Measurements from ENCODE around the gene GPR108.
"Not testable (repeated sequence)": the region's sequence is repeated elsewhere in the genome, so short reads cannot be mapped to it uniquely, and the experiment has no call there.

GPR108 gene

DNA sequence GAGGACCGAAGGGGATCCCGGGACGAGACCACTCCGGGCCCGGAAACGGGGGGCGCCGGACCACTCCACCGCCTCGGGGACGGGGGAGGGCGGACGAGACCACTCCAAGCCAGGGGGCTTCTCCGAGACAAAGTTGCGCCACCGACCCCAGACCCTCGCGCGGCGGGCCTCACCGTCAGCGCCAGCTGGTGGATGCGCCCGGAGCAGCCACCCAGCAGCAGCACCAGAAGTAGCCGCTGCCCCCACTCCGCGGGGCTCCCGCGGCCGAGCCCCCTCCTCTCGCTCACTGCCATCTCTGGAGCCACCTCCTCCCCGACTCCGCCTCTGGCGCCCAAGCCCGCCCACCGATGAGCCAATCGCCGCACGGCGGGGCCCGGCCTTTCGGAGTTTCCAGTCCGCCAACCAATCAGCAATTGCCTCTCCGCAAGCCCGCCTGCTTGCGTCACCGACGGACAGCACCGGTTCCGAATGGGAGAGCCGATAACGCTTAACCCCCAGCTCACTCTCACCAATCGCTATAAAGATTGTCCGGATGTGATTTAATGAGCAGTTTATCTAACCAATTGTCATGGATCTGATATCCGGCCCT, at the start of gene GPR108:
TSS of gene GPR108 (minus strand) at position 297 of the 589 bp plus-strand sequence. CDS start at position 293, 4 bp downstream.
- Histone ChIP-seq H3K36me3 (ENCODE audit: control insufficient read depth in 1 of 2, insufficient read depth in 2 of 2, low read length in 2 of 2) (peaks cover 6 to 17% of the 10 kb centered on the region in 2 donors), H3K27ac (ENCODE audit: low read length) (peak within 1 kb of the TSS; percentile 91), H3K4me3 (ENCODE audit: low read depth in 1 of 2, low read length in 2 of 2) (peak within 1 kb of the TSS; percentile 91 to 93), H3K27me3 (ENCODE audit: low read depth, low read length) (no peaks in the 10 kb centered on the region), H3K4me1 (ENCODE audit: control insufficient read depth in 1 of 2, insufficient read depth in 2 of 2, low read length in 2 of 2) (peaks cover 15 to 41% of the 10 kb centered on the region in 2 donors), H3K9me3 (ENCODE audit: control insufficient read depth in 1 of 2, low read length in 2 of 2) (no peaks in the 10 kb centered on the region)

DNA sequence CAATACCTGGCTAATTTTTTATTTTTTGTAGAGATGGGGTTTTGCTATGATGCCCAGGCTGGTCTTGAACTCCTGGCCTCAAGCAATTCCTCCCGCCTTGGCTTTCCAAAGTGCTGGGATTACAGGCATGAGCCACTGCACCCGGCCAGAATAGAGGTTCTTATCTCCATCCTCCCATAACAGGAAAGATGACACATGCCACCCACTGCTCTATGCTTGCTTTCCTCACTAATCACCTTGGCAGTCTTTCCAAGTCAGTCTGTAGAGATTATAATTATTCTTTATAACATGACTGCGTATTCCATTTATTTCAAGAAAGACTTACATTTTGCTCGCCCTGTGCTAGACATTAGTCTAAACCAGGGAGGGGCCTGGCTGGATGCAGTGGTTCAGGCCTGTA, 41.8 kb upstream of the GPR108 start:
- Histone ChIP-seq H3K4me1 (ENCODE audit: control insufficient read depth in 1 of 2, insufficient read depth in 2 of 2, low read length in 2 of 2) (peaks cover 0 to 6% of the 10 kb centered on the region in 2 donors), H3K27me3 (ENCODE audit: low read depth, low read length) (no peaks in the 10 kb centered on the region), H3K27ac (ENCODE audit: low read length) (no peak overlapping the region), H3K9me3 (ENCODE audit: control insufficient read depth in 1 of 2, low read length in 2 of 2) (no peaks in the 10 kb centered on the region), H3K36me3 (ENCODE audit: control insufficient read depth in 1 of 2, insufficient read depth in 2 of 2, low read length in 2 of 2) (no peaks in the 10 kb centered on the region), H3K4me3 (ENCODE audit: low read depth in 1 of 2, low read length in 2 of 2) (no peak overlapping the region)

DNA sequence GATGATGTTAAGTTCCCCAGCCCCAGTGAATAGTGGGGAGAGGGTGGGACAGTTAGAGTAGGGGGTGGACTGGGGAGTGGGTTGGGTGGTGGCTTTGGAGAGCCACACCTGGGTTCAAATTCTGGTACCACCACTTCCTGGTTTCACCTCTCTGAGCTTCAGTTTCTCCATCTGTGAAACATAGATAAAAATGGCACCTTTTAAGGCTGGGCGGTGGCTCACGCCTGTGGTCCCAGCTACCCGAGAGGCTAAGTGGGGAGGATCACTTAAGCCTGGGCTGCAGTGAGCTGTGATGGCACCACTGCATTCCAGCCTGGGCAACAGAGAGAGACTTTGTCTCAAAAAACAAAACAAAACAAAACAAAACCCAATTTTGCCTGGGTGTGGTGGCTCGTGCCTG, 41.0 kb upstream of the GPR108 start:
- no peak overlapping the region for H3K4me3 ChIP-seq (ENCODE audit: low read depth in 1 of 2, low read length in 2 of 2)
- no peaks in the 10 kb centered on the region for H3K27me3 ChIP-seq (ENCODE audit: low read depth, low read length)
- peaks cover 0 to 6% of the 10 kb centered on the region in 2 donors for H3K4me1 ChIP-seq (ENCODE audit: control insufficient read depth in 1 of 2, insufficient read depth in 2 of 2, low read length in 2 of 2)
- no peak overlapping the region for H3K27ac ChIP-seq (ENCODE audit: low read length)
- H3K9me3 ChIP-seq (ENCODE audit: control insufficient read depth in 1 of 2, low read length in 2 of 2): no peaks in the 10 kb centered on the region
- no peaks in the 10 kb centered on the region for H3K36me3 ChIP-seq (ENCODE audit: control insufficient read depth in 1 of 2, insufficient read depth in 2 of 2, low read length in 2 of 2)

DNA sequence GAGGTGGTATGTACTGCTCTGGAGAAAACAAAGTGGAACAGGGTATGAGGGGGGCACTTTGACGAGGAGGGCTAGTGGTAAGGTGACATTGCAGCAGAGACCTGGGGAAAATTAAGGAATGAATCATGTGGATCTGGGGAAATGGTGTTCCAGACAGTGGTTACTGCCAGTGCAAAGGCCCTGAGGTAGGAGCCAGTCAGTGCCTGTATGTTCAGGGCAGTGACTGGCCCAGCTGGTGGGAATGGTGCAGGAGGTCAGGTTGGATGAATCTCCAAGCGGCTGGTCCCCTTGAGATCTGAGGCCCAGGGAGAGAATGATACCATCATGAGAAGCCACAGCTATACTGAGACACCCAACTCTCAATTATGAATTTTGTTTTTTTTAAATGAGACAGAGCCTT, 40.1 kb upstream of the GPR108 start:
- H3K36me3 ChIP-seq (ENCODE audit: control insufficient read depth in 1 of 2, insufficient read depth in 2 of 2, low read length in 2 of 2): no peaks in the 10 kb centered on the region
- no peak overlapping the region for H3K4me3 ChIP-seq (ENCODE audit: low read depth in 1 of 2, low read length in 2 of 2)
- H3K27ac ChIP-seq (ENCODE audit: low read length): no peak overlapping the region
- H3K4me1 ChIP-seq (ENCODE audit: control insufficient read depth in 1 of 2, insufficient read depth in 2 of 2, low read length in 2 of 2): peaks cover 0 to 6% of the 10 kb centered on the region in 2 donors
- H3K9me3 ChIP-seq (ENCODE audit: control insufficient read depth in 1 of 2, low read length in 2 of 2): no peaks in the 10 kb centered on the region
- H3K27me3 ChIP-seq (ENCODE audit: low read depth, low read length): no peaks in the 10 kb centered on the region

DNA sequence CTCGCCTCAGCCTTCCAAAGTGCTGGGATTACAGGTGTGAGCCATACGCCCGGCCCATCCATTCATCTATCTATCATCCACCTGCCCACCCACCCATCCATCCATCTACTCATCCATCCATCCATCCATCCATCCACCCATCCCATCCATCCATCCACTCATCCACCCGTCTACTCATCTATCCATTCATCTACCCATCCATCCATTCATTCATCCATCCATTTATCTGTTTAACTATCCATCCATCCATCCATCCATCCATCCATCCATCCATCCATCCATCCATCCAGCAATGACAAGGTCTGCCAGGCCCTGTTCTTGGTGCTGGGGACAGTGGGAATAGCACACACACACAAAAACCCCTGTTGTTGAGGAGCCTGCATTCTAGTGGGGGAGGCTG, 39.6 kb upstream of the GPR108 start:
- Histone ChIP-seq H3K4me1 (ENCODE audit: control insufficient read depth in 1 of 2, insufficient read depth in 2 of 2, low read length in 2 of 2) (peaks cover 0 to 6% of the 10 kb centered on the region in 2 donors), H3K27me3 (ENCODE audit: low read depth, low read length) (no peaks in the 10 kb centered on the region), H3K27ac (ENCODE audit: low read length) (no peak overlapping the region), H3K36me3 (ENCODE audit: control insufficient read depth in 1 of 2, insufficient read depth in 2 of 2, low read length in 2 of 2) (no peaks in the 10 kb centered on the region), H3K4me3 (ENCODE audit: low read depth in 1 of 2, low read length in 2 of 2) (no peak overlapping the region), H3K9me3 (ENCODE audit: control insufficient read depth in 1 of 2, low read length in 2 of 2) (no peaks in the 10 kb centered on the region)

DNA sequence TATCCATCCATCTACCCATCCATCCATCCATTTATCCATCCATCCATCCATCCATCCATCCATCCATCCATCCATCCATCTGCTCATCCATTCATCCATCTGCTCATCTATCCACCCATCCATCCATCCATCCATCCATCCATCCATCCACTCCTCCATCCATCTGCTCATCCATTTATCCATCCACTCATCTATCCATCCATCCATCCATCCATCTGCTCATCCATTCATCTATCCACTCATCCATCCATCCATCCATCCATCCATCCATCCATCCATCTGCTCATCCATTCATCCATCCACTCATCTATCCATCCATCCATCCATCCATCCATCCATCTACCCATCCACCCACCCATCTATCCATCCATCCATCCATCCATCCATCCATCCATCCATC, 38.7 kb upstream of the GPR108 start:
- not testable (repeated sequence) for H3K27me3 ChIP-seq (ENCODE audit: low read depth, low read length); H3K36me3 ChIP-seq (ENCODE audit: control insufficient read depth in 1 of 2, insufficient read depth in 2 of 2, low read length in 2 of 2); H3K4me3 ChIP-seq (ENCODE audit: low read depth in 1 of 2, low read length in 2 of 2); H3K4me1 ChIP-seq (ENCODE audit: control insufficient read depth in 1 of 2, insufficient read depth in 2 of 2, low read length in 2 of 2); H3K9me3 ChIP-seq (ENCODE audit: control insufficient read depth in 1 of 2, low read length in 2 of 2); H3K27ac ChIP-seq (ENCODE audit: low read length)

DNA sequence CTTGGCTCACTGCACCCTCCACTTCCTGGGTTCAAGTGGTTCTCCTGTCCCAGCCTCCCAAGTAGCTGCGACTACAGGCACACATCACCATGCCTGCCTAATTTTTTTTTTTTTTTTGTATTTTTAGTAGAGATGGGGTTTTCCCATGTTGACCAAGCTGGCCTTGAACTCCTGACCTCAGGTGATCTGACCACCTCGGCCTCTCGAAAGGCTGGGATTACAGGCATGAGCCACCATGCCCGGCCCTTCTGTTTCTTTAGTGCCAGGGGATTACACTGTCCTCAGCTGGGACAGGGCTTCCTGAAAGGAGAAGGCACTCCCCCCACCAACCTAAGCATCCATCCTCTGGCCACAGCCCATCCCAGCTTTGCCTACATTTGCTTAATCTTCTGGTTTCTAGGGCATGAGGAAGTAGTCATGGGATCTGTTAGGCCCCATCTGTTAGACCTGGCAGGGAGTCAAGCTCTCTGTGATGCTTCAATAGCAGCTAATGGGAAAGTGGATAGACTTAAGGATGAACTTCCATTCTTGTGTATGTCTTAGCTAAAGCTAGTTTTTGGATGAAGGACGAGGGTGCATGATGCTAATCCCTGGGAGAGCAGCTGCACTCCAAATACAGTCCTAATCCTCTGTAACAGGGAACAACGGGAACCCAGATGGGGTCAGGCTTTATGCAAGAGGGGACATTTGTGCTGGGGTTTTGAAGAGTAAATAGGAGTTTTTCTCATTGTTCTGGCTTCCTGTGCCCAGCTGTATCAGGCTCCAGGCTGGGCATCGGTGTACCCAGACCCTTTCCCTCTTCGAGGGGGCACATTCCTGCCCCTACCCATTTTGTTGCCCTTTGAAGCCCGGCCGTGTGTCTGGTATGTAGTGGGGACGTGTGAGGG, 37.7 kb upstream of the GPR108 start:
- H3K27me3 ChIP-seq (ENCODE audit: low read depth, low read length): no peaks in the 10 kb centered on the region
- no peak overlapping the region for H3K27ac ChIP-seq (ENCODE audit: low read length)

DNA sequence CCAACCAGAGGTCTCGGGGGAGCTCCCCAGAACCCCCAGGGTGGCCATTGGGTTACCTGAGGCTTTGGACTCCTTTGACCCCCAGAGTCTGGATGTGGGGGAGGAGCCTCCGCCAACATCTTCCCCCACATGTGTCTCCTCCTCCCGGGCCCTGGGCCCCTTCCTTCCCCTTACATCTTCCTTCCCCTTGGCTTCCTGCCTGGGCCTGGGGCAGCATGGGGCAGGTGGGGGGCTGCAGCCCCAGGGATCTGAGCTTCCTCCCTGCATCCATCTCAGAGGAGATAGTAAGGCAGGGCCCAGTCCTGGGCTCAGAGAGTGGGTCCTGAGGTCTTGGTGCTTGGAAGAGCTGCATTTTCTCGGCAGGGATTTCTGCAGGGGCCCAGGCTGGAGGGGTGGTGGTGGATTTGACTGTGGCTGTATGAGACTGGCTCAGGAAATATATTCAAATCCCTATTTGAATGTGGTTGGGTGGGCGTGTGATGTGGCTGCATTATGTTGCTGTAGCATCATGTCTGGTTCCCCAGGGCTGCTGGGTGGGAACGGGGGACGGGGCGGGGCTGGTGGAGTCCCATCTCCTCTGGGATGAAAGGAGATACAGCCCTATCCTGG, 36.0 kb upstream of the GPR108 start:
- H3K4me1 ChIP-seq (ENCODE audit: control insufficient read depth in 1 of 2, insufficient read depth in 2 of 2, low read length in 2 of 2): no peaks in the 10 kb centered on the region
- peak overlapping the region; percentile 50 to 53 for H3K4me3 ChIP-seq (ENCODE audit: low read depth in 1 of 2, low read length in 2 of 2)
- no peaks in the 10 kb centered on the region for H3K36me3 ChIP-seq (ENCODE audit: control insufficient read depth in 1 of 2, insufficient read depth in 2 of 2, low read length in 2 of 2)
- no peak overlapping the region for H3K27ac ChIP-seq (ENCODE audit: low read length)
- no peaks in the 10 kb centered on the region for H3K27me3 ChIP-seq (ENCODE audit: low read depth, low read length)
- H3K9me3 ChIP-seq (ENCODE audit: control insufficient read depth in 1 of 2, low read length in 2 of 2): no peaks in the 10 kb centered on the region

More for the DNA sequence above, 37.7 kb upstream of the GPR108 start:
- H3K9me3 ChIP-seq (ENCODE audit: control insufficient read depth in 1 of 2, low read length in 2 of 2): no peaks in the 10 kb centered on the region
- no peak overlapping the region for H3K4me3 ChIP-seq (ENCODE audit: low read depth in 1 of 2, low read length in 2 of 2)
- H3K36me3 ChIP-seq (ENCODE audit: control insufficient read depth in 1 of 2, insufficient read depth in 2 of 2, low read length in 2 of 2): no peaks in the 10 kb centered on the region
- H3K4me1 ChIP-seq (ENCODE audit: control insufficient read depth in 1 of 2, insufficient read depth in 2 of 2, low read length in 2 of 2): no peaks in the 10 kb centered on the region

DNA sequence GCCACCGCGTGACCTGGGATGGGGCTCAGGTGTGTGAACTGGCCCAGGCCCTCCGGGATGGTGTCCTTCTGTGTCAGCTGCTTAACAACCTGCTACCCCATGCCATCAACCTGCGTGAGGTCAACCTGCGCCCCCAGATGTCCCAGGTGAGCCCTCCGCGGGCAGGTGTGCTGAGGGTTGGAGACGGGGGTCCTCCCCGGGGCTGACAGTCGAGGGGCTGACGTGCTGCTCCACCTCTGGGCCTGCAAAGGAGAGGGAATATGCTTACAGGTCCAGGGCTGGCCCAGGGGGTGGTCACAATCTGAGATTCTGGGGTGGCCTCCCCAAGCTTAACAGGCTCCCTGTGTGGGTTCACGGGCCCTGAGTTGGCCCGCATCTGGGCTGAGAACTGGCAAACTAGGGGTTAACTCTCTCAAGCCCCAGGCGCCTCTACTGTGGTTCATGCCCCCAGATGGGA, 35.5 kb upstream of the GPR108 start:
- H3K4me3 ChIP-seq (ENCODE audit: low read depth in 1 of 2, low read length in 2 of 2): peak overlapping the region; percentile 50 to 53
- no peaks in the 10 kb centered on the region for H3K36me3 ChIP-seq (ENCODE audit: control insufficient read depth in 1 of 2, insufficient read depth in 2 of 2, low read length in 2 of 2)
- no peak overlapping the region for H3K27ac ChIP-seq (ENCODE audit: low read length)
- no peaks in the 10 kb centered on the region for H3K4me1 ChIP-seq (ENCODE audit: control insufficient read depth in 1 of 2, insufficient read depth in 2 of 2, low read length in 2 of 2)
- no peaks in the 10 kb centered on the region for H3K27me3 ChIP-seq (ENCODE audit: low read depth, low read length)
- H3K9me3 ChIP-seq (ENCODE audit: control insufficient read depth in 1 of 2, low read length in 2 of 2): no peaks in the 10 kb centered on the region

DNA sequence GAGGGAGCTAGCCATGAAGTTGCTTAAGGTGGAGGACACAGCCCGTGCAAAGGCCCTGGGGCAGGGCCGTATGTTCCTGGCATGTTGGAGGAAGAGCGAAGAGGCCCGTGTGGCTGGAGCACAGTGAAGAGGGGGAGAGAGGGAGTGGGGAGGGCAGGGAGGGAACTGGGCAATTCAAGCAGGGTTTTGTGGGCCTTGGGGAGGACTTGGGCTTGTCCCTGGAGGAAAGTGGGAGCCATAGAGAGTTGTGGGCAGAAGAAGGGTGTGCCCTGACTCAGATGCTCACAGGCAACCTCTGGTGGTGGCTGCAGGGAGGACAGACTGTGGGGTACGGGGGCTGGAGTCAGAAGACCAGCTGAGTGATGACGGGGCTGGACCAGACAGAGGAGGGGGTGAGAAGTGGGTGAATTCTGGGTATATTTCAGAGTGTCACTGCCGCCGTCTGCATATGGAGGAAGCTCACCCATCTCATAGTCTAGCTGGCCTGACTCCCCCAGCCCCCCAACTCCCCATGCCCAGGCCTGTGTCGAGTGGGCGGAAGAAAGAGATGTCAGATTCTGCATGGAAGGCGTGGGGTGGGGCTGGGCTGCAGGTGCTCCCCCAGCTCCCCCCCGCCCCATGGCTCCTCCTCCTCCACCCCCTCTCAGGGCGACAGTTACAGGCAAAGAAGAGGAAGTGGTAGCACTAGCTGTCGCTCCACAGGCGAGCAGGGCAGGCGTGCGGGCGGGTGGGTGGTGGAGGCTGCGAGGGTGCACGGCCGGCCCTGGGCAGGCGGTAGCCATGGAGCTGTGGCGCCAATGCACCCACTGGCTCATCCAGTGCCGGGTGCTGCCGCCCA, 34.9 kb upstream of the GPR108 start, which contains the start of gene VAV1:
TSS of gene VAV1 (plus strand) at position 681 of the 838 bp plus-strand sequence. CDS start at position 781, 100 bp downstream.
- Histone ChIP-seq H3K4me3 (ENCODE audit: low read depth in 1 of 2, low read length in 2 of 2) (peak within 1 kb of the TSS; percentile 50 to 53), H3K4me1 (ENCODE audit: control insufficient read depth in 1 of 2, insufficient read depth in 2 of 2, low read length in 2 of 2) (peaks cover 0 to 6% of the 10 kb centered on the region in 2 donors), H3K27me3 (ENCODE audit: low read depth, low read length) (no peaks in the 10 kb centered on the region), H3K9me3 (ENCODE audit: control insufficient read depth in 1 of 2, low read length in 2 of 2) (no peaks in the 10 kb centered on the region), H3K27ac (ENCODE audit: low read length) (no peak within 1 kb of the TSS), H3K36me3 (ENCODE audit: control insufficient read depth in 1 of 2, insufficient read depth in 2 of 2, low read length in 2 of 2) (no peaks in the 10 kb centered on the region)

Data from muscle layer of duodenum (tissue), 2 donors.